Endothelial cell of umbilical vein (primary cell): ENCODE measurements around the gene CREG2. TPM values are rescaled to one million over a fixed set of nuclear protein-coding genes. Genes with fewer than 3 reads are reported as not detected.

Experiments used
- BruUV-seq: library from RNA; stranded (reverse); fragments of 400-500 nt; replicated peaks from 2 replicates; lab custom pipeline; 2021; lab: Mats Ljungman, UMichigan
- CTCF ChIA-PET: fragments of 300-600, 350-600 bp; sonication (Branson Sonifier 250); formaldehyde crosslinking; loops from one replicate; lab custom pipeline; 2021; ENCODE audit warnings: antibody characterized with exemption, inconsistent platforms; lab: Charles Lee
- POLR2A ChIA-PET: fragments of 300-600, 350-600 bp; sonication (Branson Sonifier 250); formaldehyde crosslinking; loops from one replicate; lab custom pipeline; 2021; ENCODE audit warnings: antibody characterized with exemption, inconsistent platforms; lab: Charles Lee
- DNase-seq: peaks from one replicate; pipeline ENCODE4 v3.0.0-alpha.2; 2011; ENCODE audit warnings: low read depth, low spot score
- FAIRE-seq: peaks from 2 replicates; lab custom pipeline; 2011; peaks lifted over from hg19 to GRCh38; lab: Jason Lieb, UNC
- H2AFZ ChIP-seq: 2 replicates; pipeline ENCODE4 v1.6.0; 2012; ENCODE audit warnings: low read depth, low read length, control low read depth, inconsistent platforms
- H3K27ac ChIP-seq: 2 replicates; pipeline ENCODE4 v1.5.1; 2011; ENCODE audit warnings: low read depth, mild to moderate bottlenecking, control low read depth, low read length, moderate library complexity; ENCODE audit not compliant: insufficient read depth
- H3K27me3 ChIP-seq, 2 experiments: 2 replicates each; pipeline versions ENCODE4 v1.6.0 to v1.6.1; 2011; ENCODE audit warnings: low read length in 2 of 2, mixed read lengths in 1 of 2; ENCODE audit not compliant: control insufficient read depth in 2 of 2, insufficient read depth in 2 of 2
- H3K36me3 ChIP-seq, 2 experiments: 2 replicates in 1 of 2; 3 replicates in 1 of 2; pipeline ENCODE4 v1.5.1; 2011; ENCODE audit warnings: low read length in 2 of 2, mild to moderate bottlenecking in 1 of 2, moderate library complexity in 1 of 2; ENCODE audit not compliant: control insufficient read depth in 2 of 2, insufficient read depth in 2 of 2; ENCODE audit errors: extremely low read depth in 1 of 2
- H3K4me1 ChIP-seq: 3 replicates; pipeline ENCODE4 v1.5.1; 2011; ENCODE audit warnings: mild to moderate bottlenecking, low read length; ENCODE audit not compliant: control insufficient read depth, insufficient read depth; ENCODE audit errors: extremely low read depth
- H3K4me2 ChIP-seq: 2 replicates; pipeline ENCODE4 v1.6.1; 2011; ENCODE audit warnings: low read length, control low read depth, mixed read lengths; ENCODE audit not compliant: insufficient read depth
- H3K4me3 ChIP-seq, 3 experiments: fragments of 200-600 bp in 1 of 3; sonication (generic), shearing (Covaris generic) in 1 of 3; replicated peaks in 1 of 3; 2 replicates each; pipeline ENCODE4 v1.5.1; 2011 to 2016; ENCODE audit warnings: control low read depth in 3 of 3, low read length in 3 of 3, mild to moderate bottlenecking in 2 of 3, inconsistent platforms in 1 of 3, low read depth in 1 of 3, moderate library complexity in 1 of 3; ENCODE audit not compliant: insufficient read depth in 1 of 3
- H3K79me2 ChIP-seq: 2 replicates; pipeline ENCODE4 v1.6.0; 2012; ENCODE audit warnings: low read length, inconsistent platforms; ENCODE audit not compliant: control insufficient read depth, insufficient read depth
- H3K9ac ChIP-seq: replicated peaks from 2 replicates; pipeline ENCODE3; 2011; ENCODE audit warnings: low read length, control low read depth; ENCODE audit not compliant: insufficient read depth; ENCODE audit errors: extremely low read depth
- H3K9me1 ChIP-seq: replicated peaks from 3 replicates; pipeline ENCODE4 v1.6.0; 2011; ENCODE audit warnings: mild to moderate bottlenecking, low read length; ENCODE audit not compliant: control insufficient read depth, insufficient read depth; ENCODE audit errors: extremely low read depth
- H3K9me3 ChIP-seq: replicated peaks from 2 replicates; pipeline ENCODE4 v1.5.1; 2012; ENCODE audit warnings: low read length, inconsistent platforms; ENCODE audit not compliant: control insufficient read depth, insufficient read depth
- H4K20me1 ChIP-seq: replicated peaks from 2 replicates; pipeline ENCODE3; 2011; ENCODE audit warnings: mild to moderate bottlenecking, low read length; ENCODE audit not compliant: control insufficient read depth, insufficient read depth; ENCODE audit errors: extremely low read depth
- CTCF ChIP-seq, 2 donors: IDR thresholded peaks; 1 replicate in 1 of 2; 2 replicates in 1 of 2; pipeline ENCODE4 v1.5.1; 2011; ENCODE audit warnings: low read length in 2 of 2, mild to moderate bottlenecking in 2 of 2, moderate library complexity in 2 of 2, control low read depth in 1 of 2, inconsistent platforms in 1 of 2, low read depth in 1 of 2; ENCODE audit not compliant: insufficient read depth in 1 of 2; ENCODE audit errors: extremely low read depth in 1 of 2
- EZH2 ChIP-seq: IDR thresholded peaks from 2 replicates; pipeline ENCODE4 v1.6.1; 2012; ENCODE audit warnings: borderline replicate concordance, low read depth, mild to moderate bottlenecking, moderate library complexity, low read length, inconsistent platforms; ENCODE audit not compliant: severe bottlenecking
- FOS ChIP-seq: IDR thresholded peaks from 2 replicates; pipeline ENCODE4 v1.6.1; 2011; ENCODE audit warnings: mild to moderate bottlenecking, low read length, moderate library complexity, borderline replicate concordance; ENCODE audit not compliant: insufficient read depth
- GATA2 ChIP-seq: IDR thresholded peaks from 2 replicates; pipeline ENCODE4 v1.7.0; 2011; ENCODE audit warnings: low read depth, mild to moderate bottlenecking, moderate library complexity, mixed read lengths, low read length; ENCODE audit not compliant: insufficient read length, insufficient read depth
- JUN ChIP-seq: IDR thresholded peaks from 2 replicates; pipeline ENCODE4 v1.6.1; 2011; ENCODE audit warnings: borderline replicate concordance, low read depth; ENCODE audit not compliant: insufficient read length, insufficient read depth
- MAX ChIP-seq: IDR thresholded peaks from 2 replicates; pipeline ENCODE4 v1.6.1; 2011; ENCODE audit not compliant: insufficient read depth, insufficient read length
- MYC ChIP-seq: IDR thresholded peaks from one replicate; pipeline ENCODE4 v1.6.1; 2011; ENCODE audit warnings: mild to moderate bottlenecking, low read depth, low read length
- POLR2A ChIP-seq: IDR thresholded peaks from 2 replicates; pipeline ENCODE4 v1.6.1; 2012; ENCODE audit warnings: low read depth, mild to moderate bottlenecking, control low read depth, low read length
- POLR2AphosphoS5 ChIP-seq: IDR thresholded peaks from 2 replicates; pipeline ENCODE4 v1.6.1; 2012; ENCODE audit warnings: low read depth, mild to moderate bottlenecking, control low read depth, low read length, moderate library complexity; ENCODE audit not compliant: insufficient read depth
- dilution Hi-C: fragments of 300-500 bp; cut with MboI; formaldehyde crosslinking; loops from one replicate; pipeline ENCODE4 v1.15.0; 2019; ENCODE audit warnings: low sequenced_read_pairs; ENCODE audit not compliant: extremely low pct_ligation_motif_present
- intact Hi-C: fragments of 100-400 bp; cut with micrococcal nuclease; formaldehyde crosslinking; loops from one replicate; pipeline ENCODE4 v1.10.0; 2022
- polyA plus RNA-seq, 4 experiments: library from polyadenylated mRNA; depleted of rRNA in 3 of 4; stranded (reverse) in 3 of 4; unstranded in 1 of 4; fragments of >200 nt; gene quantifications; 2 replicates each; pipeline versions ENCODE4 v1.2.1 to v1.2.3, GENCODE V29; 2011 to 2012; ENCODE audit warnings: missing spikeins in 1 of 4
- total RNA-seq: library from RNA; stranded (reverse); gene quantifications from 2 replicates; pipeline ENCODE4 v1.2.3, GENCODE V29; 2021

Gene CREG2
- total and polyA plus RNA-seq, 2 donors (not counting 3 experiments of a cell fraction or from before 2014, with no cell fraction given): 0.48 to 2.0 TPM

GRCh38 chr2:101428422-101429176 is 41.3 kb upstream of the CREG2 start:
- CTCF ChIA-PET: interaction anchor here (0.8 to 1.7 kb wide), 2 partner anchors 403 kb away, joined by 3 read pairs; no protein-coding TSS in a partner anchor
- Histone ChIP-seq H2AFZ (no peak overlapping the region), H3K9ac (no peak overlapping the region), H3K27ac (no peak overlapping the region), H3K9me1 (no peaks in the 10 kb centered on the region), H3K36me3 (no peaks in the 10 kb centered on the region), H3K27me3 (no peaks in the 10 kb centered on the region), H3K9me3 (no peaks in the 10 kb centered on the region), H3K79me2 (no peaks in the 10 kb centered on the region), H3K4me1 (no peaks in the 10 kb centered on the region), H3K4me3 (no peak overlapping the region), H3K4me2 (no peak overlapping the region), H4K20me1 (no peaks in the 10 kb centered on the region)
- DNase-seq: no peak
- TF ChIP-seq MAX (no peak), CTCF (IDR thresholded peaks at IDR 0.05; ENCODE audit: extremely low read depth in 1 of 2, insufficient read depth in 1 of 2, low read depth in 1 of 2, low read length in 2 of 2) (no peak), POLR2A (no peak), EZH2 (no peak), JUN (no peak), POLR2AphosphoS5 (no peak), GATA2 (no peak), MYC (no peak), FOS (no peak)
- intact Hi-C loops: no loop called here
- dilution Hi-C loops: no loop called here
- no TSS peak for BruUV-seq
- peak; percentile 12 for FAIRE-seq
- POLR2A ChIA-PET: no interaction called here
